Stimulated activated CD8-positive, alpha-beta memory T cell treated with anti-CD3 and anti-CD28 coated beads, Interleukin-15, amount 100 ng/mL, for 24 hours (primary cell): ENCODE results near the gene TMEM59L.

ENCODE experiments used
- DNase-seq: peaks from one replicate; pipeline ENCODE4 v3.0.0-alpha.2; 2020; ENCODE audit warnings: low read depth

Gene TMEM59L

DNA sequence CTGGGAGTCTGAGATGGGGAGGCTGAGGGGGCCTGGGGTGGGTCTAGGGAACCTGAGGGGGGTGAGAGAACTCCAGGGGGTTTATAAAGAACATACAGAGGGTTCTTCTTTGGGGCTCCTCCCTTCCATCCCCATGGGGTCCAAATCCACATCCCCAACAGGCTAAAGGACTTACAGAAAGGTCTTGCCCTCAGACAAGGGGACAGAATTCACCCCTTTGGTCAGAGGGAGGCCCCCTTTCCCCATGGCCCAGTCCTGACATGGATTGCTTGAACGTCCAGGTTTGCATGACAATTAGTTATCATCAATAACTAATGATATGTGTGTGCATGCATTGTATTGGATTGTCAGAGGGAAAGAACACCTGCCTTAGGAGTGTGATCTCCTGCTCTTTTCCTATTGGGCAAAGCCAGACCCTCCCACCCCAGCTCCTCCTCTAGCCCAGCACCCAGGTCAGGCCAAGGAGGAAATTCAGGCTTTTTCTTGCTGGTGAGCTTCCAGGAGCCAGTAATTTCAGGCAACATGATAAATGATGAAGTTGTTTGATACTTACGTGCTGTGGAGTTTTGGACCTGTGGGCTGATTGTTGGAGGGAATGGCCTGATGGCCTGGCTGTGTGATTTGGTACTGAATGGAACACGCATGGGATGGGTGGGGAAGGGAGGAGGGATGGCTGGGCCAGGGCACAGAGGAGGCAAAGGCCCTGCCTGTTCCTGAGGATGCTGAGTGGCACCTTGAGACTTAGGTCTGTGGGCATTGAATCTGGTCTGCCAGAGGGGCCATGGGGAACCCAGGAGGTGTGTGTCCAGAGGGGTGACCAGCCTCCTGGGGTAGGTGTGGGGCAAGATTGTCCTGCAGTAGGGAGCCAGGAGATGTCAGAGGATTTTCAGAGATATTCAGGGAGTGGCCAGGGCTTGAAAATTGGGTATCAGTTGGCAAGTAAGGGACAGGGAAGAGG lies 25.3 kb downstream of the TMEM59L start:
- no peak for DNase-seq

DNA sequence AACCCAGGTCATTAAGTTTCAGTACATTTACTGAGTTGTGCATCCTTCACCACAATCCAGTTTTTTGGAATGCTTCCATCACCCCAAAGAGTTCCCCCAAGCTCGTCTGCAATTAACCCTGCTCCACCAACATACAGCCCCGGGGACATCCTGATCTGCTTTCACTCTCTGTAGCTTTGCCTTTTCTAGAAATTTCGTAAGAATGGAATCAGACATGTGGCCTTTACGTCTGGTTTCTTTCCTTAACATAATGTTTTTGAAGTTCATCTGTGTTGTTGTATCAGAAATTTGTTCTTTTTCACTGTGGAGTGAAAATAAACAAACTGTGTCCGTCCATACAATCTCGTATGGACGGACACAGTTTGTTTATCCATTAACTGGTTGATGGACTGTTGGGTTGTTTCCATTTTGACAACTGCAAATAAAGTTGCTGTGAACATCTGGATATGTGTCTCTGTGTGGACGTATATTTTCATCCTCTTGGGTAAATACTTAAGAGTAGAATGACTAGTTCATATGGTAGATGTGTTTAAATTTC lies 27.1 kb downstream of the TMEM59L start:
- DNase-seq = no peak

DNA sequence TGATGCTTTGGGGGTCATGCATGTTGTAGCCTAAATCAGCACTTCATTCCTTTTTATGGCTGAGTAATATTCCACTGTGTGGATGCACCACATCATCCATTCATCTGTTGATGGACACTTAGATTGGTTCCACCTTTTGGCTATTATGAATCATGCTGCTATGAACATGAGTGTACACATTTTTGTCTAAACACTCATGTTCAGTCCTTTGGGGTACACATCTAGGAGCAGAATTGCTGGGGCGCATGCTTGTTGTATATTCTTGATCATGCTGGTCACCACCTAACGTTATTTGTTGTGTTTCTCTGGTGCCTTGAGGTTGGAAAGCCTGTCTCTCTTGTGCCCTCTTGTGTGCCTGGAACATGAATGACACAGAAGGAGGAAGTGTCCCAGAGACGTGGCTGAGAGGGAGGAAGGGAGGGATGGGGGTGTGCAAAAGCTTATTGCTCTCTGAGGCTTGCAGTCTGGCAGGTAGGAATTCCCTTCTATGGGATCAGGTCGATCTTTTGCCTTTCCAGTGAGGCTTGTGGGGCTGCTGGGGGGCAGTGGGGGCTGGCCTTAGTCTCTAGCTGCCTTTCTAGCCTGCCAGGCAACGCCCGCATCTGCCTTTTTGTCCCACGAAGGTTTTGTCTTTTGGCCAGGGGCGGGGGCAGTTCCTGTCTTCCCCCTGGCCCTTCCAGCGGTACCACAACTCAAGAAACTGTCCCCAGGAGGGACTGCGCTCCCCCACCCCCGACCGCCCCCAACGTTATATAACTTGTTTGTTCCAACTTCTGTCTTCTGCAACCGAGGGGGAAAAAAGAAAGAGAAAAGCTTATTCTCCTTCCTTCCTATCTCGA lies 31.7 kb downstream of the TMEM59L start:
- DNase-seq = no peak

DNA sequence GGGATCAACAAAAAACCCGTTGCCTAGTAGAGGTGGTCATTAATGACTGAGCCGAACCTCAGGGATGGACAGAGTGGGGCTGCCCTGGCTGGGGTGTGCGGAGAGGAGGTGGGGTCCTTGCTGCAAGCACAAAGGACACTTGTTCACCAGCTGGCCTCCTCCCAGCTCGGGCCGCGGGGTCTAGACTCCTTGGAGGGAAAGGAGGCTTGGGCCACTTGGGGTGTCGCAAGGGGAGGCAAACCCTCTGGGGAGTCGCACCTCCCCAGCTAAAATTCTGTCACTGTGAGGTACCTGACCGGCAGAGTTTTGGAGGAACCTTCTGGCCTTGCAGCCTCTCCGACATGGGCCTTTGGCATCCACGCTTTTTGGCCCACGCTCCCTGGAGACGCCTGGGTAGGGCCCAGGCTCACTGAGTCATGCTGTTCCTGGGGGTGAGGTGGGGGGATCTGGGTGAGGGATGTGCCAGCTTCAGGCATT lies 32.4 kb downstream of the TMEM59L start:
- no peak for DNase-seq

DNA sequence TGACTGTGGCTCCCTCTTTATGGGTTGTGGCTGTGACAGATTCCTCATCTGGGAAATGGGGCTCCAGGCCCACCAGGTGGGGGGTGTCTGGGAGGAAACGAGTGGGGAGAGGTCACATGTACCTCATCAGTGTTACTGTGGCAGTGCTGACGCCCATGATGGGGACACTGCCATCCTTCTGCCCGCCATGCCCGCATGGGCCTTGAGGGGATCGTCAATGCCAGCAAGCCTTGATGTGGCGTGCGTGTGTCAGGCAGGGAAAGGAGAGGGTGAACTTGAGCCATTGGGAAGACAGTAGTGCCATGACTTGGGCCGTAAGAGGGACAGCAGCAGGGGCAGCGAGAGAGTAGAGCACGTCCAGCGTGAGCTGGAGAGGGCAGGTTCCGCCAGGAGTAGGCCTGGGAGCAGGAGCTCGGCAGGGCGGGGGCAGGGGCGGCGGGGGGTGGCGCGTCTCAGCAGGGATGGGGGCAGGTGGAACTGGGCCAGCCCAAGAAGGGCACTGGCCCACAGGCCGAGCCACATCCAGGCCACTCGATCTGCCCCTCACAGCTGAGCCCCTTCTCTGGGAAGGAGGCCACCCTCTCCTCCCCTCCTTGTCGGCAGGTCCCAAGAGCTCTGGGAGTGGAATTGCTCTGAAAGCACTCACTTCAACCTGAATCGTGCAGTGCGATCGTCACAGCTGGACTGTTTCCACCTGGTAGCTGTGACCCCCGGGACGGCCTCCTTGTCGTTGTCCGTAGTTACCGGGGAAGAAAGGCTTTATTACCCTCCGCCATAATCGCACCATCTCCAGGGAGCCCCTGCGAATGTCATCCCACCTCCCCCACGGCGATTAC lies 34.1 kb downstream of the TMEM59L start:
- no peak for DNase-seq

DNA sequence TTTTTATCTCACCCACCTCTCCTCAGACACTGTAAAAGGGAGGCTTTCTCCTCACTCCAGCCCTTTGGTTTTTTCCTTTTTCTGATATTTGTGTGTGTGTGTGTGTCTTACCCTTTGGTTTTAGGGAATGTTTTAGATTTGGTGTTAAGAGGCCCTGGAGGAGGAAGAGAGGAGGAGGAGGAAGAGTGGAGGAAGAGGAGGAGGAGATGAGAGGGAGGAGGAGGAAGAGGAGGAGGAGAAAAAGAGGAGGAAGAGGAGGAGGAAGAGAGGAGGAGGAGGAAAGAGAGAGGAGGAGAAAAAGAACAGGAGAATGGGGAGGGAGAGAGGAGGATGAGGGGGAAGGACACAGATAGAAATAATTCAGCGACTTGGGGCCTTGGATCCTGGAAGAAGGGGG lies 34.7 kb downstream of the TMEM59L start:
- DNase-seq = no peak

DNA sequence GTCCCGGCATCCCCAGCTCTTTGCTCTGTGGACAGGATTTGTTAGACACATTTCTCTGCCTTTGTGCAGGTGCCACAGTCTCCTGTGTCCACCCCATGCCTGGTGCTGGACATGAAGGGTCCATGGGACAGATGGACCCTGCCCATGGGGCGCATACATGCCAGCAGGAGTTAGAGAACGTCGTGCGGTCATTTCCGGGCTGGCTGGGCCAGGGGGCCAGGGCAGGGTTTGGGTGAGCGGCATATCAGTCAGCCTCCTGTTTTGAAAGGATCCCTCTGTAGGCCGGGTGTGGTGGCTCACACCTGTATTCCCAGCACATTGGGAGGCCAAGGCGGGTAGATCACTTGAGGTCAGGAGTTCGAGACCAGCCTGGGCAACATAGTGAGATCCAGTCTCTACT lies 35.1 kb downstream of the TMEM59L start:
- no peak for DNase-seq

DNA sequence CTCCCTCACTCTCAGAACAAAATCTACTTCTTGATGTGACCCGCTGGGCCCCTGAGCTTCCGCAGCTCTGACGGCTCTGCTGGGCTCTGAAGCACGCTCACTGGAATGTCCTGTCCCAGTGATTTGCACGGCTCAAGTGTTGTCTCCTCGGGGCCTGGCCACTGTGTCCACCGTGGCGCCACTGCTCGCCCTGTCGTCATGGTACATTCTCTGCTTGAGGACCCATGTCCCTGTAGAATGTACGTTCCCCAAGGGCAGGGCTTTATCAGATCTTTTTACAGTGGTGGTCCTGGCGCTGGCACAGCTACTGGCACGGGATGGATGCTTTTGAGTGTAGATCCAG lies 36.3 kb downstream of the TMEM59L start:
- DNase-seq = no peak

DNA sequence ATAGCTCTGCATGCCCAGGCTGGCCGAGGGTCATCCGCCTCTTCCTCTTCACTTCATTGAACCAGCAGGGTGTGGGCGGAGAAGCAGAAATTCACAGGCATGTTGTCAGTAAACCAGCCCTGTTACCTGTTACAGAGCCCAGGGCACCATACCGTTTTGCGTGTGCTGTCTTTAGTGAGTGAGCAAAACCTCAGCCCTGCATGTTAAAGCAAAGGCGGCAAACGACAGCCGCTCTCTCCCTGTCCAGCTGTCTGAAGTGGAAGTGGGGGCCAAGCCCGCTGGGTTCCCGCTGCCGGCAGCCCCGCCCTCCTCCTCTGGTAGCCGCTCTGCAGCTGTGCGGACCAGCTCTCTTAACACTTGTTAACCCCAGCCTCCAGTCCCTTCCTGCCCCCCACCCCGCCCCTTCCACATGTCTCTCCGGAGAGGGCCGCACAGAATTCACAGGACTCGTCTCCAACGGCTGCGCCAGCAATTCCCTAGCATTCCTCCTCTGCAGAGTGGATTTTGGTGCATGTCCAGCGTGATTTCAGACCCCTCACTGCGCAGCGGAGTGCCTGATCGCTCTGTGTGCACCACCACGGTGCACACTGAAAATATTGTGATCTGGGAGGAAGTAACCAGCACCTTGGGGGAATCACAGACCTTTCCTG lies 36.8 kb downstream of the TMEM59L start:
- DNase-seq = no peak

DNA sequence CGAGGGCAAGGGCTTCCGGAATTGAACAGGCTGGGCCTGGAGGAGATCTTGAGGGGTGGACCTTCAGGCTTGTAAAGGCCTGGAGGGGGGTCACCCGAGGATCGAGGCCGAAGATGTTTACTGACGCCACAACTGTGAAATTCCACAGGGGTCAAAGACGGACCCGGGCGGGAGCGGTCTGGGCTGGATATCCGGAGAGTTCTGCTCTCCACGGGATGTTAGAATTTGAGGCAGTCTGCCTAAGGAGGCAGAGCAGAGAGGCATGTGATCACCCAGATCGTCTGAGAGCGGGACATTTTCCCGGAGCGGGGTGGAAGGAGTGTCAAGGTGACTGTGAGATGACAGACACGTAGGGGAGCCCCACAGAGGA lies 37.3 kb downstream of the TMEM59L start:
- no peak for DNase-seq

DNA sequence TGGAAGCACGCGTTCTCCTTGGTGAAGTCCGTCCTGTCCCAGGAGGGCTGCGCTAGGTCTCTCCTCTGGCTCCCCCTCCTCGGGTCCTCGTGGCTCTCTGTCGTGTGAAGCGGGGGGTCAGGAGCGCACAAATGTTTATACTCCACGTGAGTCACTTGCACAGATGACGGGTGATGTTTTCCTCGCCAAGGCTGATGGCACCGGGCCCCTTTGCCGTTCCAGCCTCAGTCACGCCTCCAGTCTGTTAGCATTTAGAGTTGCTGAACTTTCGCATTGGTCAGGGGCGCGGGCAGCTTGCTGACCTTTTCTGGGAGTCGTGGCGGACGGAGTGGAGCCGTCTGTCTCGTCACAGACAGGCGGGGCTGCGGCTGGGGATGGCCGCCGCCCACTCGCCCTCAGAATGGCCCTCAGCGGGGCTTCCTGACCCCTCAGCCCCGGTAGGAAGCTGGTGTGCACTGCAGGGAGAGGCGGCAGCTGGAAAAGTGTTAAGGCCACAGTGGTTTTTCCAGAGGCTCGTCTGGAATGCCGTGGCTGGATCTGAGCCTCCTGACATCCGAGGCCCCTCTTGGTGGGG lies 37.9 kb downstream of the TMEM59L start:
- no peak for DNase-seq

DNA sequence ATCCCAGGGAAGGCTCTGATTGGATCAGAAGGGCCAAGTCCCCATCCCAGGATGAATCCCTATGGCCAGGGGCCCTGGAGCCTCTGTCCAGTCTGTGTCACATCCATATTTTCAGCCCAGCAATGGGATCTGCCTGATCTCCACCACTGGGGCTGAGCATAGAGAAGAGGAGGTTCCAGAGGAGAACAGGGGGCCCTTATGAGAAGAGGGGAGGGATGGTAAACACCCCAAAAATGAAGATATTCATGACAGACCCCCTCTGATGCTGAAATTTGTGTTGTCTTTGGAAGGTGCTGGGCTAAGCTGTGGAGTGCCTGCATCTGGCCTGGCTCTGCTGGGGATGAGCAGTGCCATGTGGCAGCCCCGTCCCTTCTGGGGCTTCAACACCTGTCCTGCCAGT lies 38.6 kb downstream of the TMEM59L start:
- no peak for DNase-seq

DNA sequence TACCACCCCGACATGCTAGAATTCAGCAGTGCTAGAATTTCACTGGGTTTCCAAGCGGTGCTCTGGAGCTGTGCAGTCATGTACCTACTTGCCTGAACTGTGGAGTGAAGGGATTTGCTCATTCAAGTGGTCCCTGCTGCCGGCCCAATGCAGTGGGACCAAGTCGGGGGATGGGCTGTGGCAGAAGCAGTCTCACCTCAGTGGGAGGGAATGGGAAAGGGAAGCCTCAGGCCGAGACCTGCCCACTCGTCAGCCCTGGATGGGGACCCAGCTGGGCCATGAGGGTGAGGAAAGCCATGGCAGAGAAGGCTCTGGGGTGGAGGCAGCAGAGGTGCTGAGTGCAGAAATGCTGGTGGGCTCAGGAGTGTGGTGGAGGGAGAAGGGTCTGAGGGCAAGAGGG lies 39.1 kb downstream of the TMEM59L start:
- DNase-seq = no peak

DNA sequence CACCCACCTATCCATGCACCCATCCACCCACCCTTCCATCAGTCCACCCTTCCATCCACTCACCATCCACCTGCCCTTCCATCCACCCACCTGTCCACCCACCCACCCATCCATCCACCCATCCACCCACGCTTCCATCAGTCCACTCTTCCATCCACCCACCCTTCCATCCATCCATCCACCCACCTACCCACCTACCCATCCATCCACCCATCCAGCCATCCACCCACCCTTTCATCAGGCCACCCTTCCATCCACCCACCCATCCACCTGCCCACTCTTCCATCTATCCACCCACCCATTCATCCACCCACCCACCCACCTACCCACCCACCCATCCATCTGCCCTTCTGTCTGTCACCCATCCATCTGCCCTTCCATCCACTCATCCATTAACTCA lies 41.2 kb downstream of the TMEM59L start:
- DNase-seq = no peak

DNA sequence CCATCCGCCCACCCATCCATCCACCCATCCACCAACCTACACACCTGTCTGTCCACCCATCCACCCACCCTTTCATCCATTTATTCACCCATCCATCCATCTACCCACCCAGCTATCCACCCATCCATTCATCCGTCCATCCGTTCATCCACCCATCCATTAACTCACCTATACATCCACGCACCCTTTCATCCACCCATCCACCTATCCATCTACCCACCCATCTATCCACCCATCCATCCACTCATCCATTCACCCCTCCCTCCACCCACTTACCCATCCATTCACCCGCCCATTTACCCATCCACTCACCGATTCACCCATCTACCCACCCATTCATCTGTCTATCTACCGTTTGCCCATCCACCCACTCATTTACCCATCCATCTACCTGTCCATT lies 41.8 kb downstream of the TMEM59L start:
- no peak for DNase-seq

DNA sequence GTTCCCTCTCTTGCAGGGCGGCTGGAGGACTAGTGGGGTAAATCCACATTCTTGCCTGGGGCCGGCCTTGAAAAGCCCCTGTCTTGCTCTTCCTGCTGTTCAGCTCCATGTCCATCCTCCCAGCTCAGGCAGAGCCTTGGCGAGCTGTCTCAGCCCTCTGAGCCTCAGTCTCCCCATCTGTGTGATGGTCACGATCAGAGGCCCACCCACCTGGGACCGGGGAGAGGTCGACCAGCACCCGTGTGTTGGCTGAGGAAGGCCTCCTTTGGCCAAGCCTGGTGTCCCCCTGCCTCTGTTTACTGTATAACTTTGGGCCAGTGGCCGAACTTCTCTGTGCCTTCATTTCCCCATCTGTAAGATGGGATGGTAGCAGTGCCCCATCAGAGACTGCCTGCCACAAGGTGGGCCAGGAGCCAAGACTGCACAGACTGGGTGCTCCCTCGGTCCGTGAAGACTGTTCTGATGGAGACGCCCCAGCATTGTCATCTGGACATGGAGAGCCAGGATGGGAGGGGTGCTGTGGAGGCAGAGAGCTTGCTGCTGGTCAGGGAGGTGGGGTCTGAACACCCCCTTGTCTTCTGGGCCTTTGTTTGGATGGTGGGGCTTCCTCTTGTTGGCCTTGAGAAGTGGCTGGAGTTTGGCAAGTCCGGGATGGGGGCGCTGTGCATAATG lies 42.6 kb downstream of the TMEM59L start:
- no peak for DNase-seq

DNA sequence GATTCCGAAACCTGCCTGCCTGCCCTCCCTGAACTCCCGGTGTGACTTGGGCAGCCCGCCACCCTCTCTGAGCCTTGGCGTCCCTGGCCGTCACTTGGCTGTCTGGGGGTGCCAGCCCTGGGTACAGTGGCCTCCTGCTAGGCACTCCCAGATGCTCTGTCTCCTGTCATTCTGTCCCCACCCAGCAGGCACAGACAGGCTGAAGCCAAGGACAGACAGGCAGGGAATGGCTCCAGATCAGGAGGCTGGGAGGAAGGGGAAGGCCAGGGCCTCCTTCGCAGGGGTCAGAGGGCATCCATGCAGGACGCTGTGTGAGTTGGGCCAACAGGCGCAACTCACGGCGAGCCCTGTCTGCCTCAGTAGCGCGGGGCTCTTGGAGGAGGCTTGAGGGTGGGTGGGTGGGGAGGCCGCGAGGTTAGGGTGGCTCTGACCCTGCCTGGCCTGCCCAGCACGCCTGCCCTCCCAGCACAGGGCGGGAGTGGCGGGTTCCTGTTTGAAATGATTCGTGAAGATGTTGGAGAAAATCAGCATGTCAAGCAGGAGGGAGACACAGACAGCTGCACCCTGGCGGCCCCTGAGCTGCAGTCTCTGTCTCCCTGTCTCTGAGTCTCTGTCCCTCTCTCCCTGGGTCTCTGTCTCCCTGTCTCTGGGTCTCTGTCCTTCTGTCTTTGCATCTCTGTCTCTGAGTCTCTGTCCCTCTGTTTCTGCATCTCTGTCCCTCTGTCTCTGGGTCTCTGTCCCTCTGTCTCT lies 43.8 kb downstream of the TMEM59L start:
- no peak for DNase-seq

DNA sequence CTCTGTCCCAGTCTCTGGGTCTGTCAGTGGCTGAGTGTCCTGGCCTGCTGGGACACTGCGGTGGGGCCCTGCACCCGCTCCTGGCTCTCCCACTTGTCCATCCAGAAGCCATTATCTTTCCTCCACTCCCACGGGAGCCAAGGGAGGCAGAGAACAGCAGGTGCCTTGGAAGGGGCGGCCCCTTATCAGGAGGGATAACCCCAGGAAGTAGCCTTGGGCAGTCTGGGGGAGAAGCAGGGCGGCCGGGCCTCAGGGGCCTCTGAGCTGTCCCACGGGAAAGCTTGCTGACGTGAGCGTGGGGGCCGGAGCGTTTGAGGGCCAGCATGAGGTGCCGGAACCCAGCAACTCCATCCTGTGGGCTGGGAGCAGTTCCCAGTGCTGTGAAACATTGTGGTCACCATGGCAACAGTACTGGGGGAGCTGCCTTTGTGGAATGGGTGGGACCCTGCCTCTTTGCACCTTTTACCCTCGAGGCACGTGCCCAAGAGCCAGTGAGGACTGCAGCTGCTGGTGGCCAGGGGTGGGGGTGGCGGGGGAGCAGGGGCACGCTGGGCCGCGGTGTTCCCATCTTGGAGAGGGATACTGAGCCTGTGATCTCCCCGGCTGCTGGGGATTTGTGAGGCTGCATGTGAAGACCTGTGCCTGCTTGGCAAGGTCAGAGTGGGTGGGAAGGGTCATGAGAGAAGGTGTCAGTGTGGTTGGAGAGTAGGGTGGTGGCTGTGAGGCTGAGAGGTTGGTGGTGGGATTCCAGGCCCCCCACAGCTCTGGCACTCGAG lies 45.1 kb downstream of the TMEM59L start:
- no peak for DNase-seq

DNA sequence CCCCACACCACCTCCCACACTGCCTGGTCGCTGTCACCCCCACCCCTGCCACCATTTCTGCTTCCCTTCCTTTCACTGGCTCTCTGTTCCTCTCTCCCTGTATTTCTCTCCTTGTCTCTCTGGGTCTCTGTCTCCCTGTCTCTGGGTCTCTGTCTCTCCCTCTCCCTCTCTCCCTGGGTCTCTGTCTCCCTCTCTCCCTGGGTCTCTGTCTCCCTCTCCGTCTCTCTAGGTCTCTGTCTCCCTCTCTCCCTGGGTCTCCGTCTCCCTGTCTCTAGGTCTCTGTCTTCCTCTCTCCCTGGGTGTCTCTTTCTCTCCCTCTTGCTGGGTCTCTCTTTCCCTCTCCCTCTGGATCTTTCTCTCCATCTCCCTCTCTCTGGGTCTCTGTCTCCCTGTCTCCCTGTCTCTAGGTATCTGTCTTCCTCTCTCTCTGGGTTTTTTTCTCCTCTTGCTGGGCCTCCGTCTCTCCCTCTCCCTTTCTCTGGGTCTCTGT lies 45.7 kb downstream of the TMEM59L start:
- no peak for DNase-seq
